H1 (cell line): ENCODE measurements around the gene FBXO44. TPM values are rescaled to one million over a fixed set of nuclear protein-coding genes. Genes with fewer than 3 reads are reported as not detected.

Source experiments
- CTCF ChIA-PET: fragments of 300-600 bp; sonication (Branson Sonifier 250); formaldehyde crosslinking; loops from one replicate; lab custom pipeline; 2021; ENCODE audit not compliant: partially characterized antibody; lab: Charles Lee
- POLR2A ChIA-PET: fragments of 300-600 bp; sonication (Branson Sonifier 250); formaldehyde crosslinking; loops from one replicate; lab custom pipeline; 2021; ENCODE audit warnings: inconsistent platforms; ENCODE audit not compliant: partially characterized antibody; lab: Charles Lee
- DNase-seq, 2 experiments: peaks; one replicate each; pipeline versions ENCODE4 v3.0.0 to v3.0.0-alpha.2; 2010 to 2022; ENCODE audit warnings: low spot score in 2 of 2, low read depth in 1 of 2, mixed read lengths in 1 of 2
- FAIRE-seq: peaks from 2 replicates; lab custom pipeline; 2011; peaks lifted over from hg19 to GRCh38; lab: Jason Lieb, UNC
- H2AFZ ChIP-seq: 2 replicates; pipeline ENCODE4 v1.8.1; 2012; ENCODE audit warnings: low read length, inconsistent platforms
- H2AK5ac ChIP-seq: 2 replicates; pipeline ENCODE4 v1.6.1; 2013; ENCODE audit warnings: low read depth, low read length
- H2BK120ac ChIP-seq: replicated peaks from 2 replicates; pipeline ENCODE3; 2013; ENCODE audit warnings: low read depth, low read length, inconsistent platforms
- H2BK12ac ChIP-seq: 2 replicates; pipeline ENCODE4 v1.6.1; 2013; ENCODE audit warnings: low read depth, low read length
- H2BK15ac ChIP-seq: 2 replicates; pipeline ENCODE4 v1.6.1; 2013; ENCODE audit warnings: low read length
- H2BK20ac ChIP-seq: 2 replicates; pipeline ENCODE4 v1.6.1; 2013; ENCODE audit warnings: low read length
- H2BK5ac ChIP-seq: 2 replicates; pipeline ENCODE4 v1.6.1; 2013; ENCODE audit warnings: low read depth, low read length
- H3K14ac ChIP-seq: 2 replicates; pipeline ENCODE4 v1.6.1; 2013; ENCODE audit warnings: inconsistent platforms; ENCODE audit not compliant: insufficient read length
- H3K18ac ChIP-seq: 2 replicates; pipeline ENCODE4 v1.6.1; 2013; ENCODE audit warnings: low read length; ENCODE audit errors: extremely low read depth
- H3K23ac ChIP-seq: 2 replicates; pipeline ENCODE4 v1.6.1; 2013; ENCODE audit warnings: inconsistent platforms; ENCODE audit not compliant: insufficient read length
- H3K23me2 ChIP-seq: 2 replicates; pipeline ENCODE4 v1.6.1; 2013; ENCODE audit warnings: low read depth, low read length
- H3K27ac ChIP-seq: 2 replicates; pipeline ENCODE4 v1.6.1; 2011; ENCODE audit warnings: low read depth, low read length, inconsistent platforms
- H3K27me3 ChIP-seq, 4 experiments: replicated peaks in 1 of 4; 1 replicate in 1 of 4; 2 replicates in 3 of 4; pipeline versions ENCODE4 v1.6.1 to v1.8.1; 2011 to 2013; ENCODE audit warnings: low read length in 3 of 4, mild to moderate bottlenecking in 3 of 4, inconsistent platforms in 2 of 4, mixed read lengths in 2 of 4, moderate library complexity in 1 of 4; ENCODE audit not compliant: control insufficient read depth in 3 of 4, insufficient read depth in 3 of 4; ENCODE audit errors: extremely low read depth in 1 of 4
- H3K36me3 ChIP-seq, 4 experiments: 2 replicates each; pipeline versions ENCODE4 v1.6.1 to v1.8.1; 2011 to 2013; ENCODE audit warnings: mild to moderate bottlenecking in 4 of 4, low read length in 3 of 4, moderate library complexity in 2 of 4, control low read depth in 1 of 4, inconsistent platforms in 1 of 4; ENCODE audit not compliant: insufficient read depth in 4 of 4, control insufficient read depth in 2 of 4
- H3K4ac ChIP-seq: replicated peaks from 2 replicates; pipeline ENCODE3; 2013; ENCODE audit warnings: low read length, low read depth, mixed read lengths, inconsistent platforms; ENCODE audit not compliant: insufficient read length
- H3K4me1 ChIP-seq, 4 experiments: replicated peaks in 1 of 4; 1 replicate in 1 of 4; 2 replicates in 3 of 4; pipeline versions ENCODE4 v1.6.1 to v1.8.1; 2011 to 2013; ENCODE audit warnings: low read length in 3 of 4, inconsistent platforms in 2 of 4, mixed read lengths in 1 of 4; ENCODE audit not compliant: insufficient read depth in 4 of 4, control insufficient read depth in 3 of 4
- H3K4me2 ChIP-seq, 2 experiments: 2 replicates each; pipeline versions ENCODE4 v1.6.1 to v1.8.1; 2011 to 2013; ENCODE audit warnings: low read depth in 2 of 2, low read length in 2 of 2, control low read depth in 1 of 2, inconsistent platforms in 1 of 2, mild to moderate bottlenecking in 1 of 2; ENCODE audit not compliant: insufficient read depth in 1 of 2
- H3K4me3 ChIP-seq, 4 experiments: fragments of 200-600, 300-600 bp in 1 of 4; sonication (generic), shearing (Covaris generic), sonication (Bioruptor Twin) in 1 of 4; 2 replicates each; pipeline versions ENCODE4 v1.5.1 to v1.8.1; 2011 to 2016; ENCODE audit warnings: low read length in 4 of 4, low read depth in 3 of 4, control low read depth in 2 of 4, inconsistent platforms in 2 of 4, mild to moderate bottlenecking in 2 of 4, mixed read lengths in 1 of 4, moderate library complexity in 1 of 4; ENCODE audit not compliant: insufficient read depth in 2 of 4; ENCODE audit errors: extremely low read depth in 1 of 4
- H3K56ac ChIP-seq: replicated peaks from 2 replicates; pipeline ENCODE3; 2013; ENCODE audit warnings: low read depth, mild to moderate bottlenecking, mixed read lengths, low read length, inconsistent platforms; ENCODE audit not compliant: insufficient read length
- H3K79me1 ChIP-seq: 2 replicates; pipeline ENCODE4 v1.6.1; 2013; ENCODE audit warnings: low read depth, low read length, control low read depth
- H3K79me2 ChIP-seq, 2 experiments: 2 replicates each; pipeline versions ENCODE4 v1.6.1 to v1.8.1; 2012 to 2013; ENCODE audit warnings: low read length in 2 of 2, mild to moderate bottlenecking in 2 of 2, inconsistent platforms in 1 of 2; ENCODE audit not compliant: insufficient read depth in 2 of 2, control insufficient read depth in 1 of 2
- H3K9ac ChIP-seq, 4 experiments: replicated peaks in 1 of 4; 1 replicate in 1 of 4; 2 replicates in 3 of 4; pipeline versions ENCODE4 v1.6.1 to v1.8.1; 2011 to 2013; ENCODE audit warnings: low read depth in 3 of 4, low read length in 3 of 4, control low read depth in 2 of 4, mild to moderate bottlenecking in 2 of 4, moderate library complexity in 2 of 4, inconsistent platforms in 1 of 4; ENCODE audit errors: extremely low read depth in 1 of 4
- H3K9me3 ChIP-seq, 2 experiments: 2 replicates each; pipeline versions ENCODE4 v1.6.1 to v1.8.1; 2012 to 2013; ENCODE audit warnings: mild to moderate bottlenecking in 2 of 2, moderate library complexity in 2 of 2, control low read depth in 1 of 2, inconsistent platforms in 1 of 2, low read depth in 1 of 2, low read length in 1 of 2, mixed read lengths in 1 of 2; ENCODE audit not compliant: insufficient read depth in 2 of 2
- H4K20me1 ChIP-seq, 2 experiments: replicated peaks in 1 of 2; 2 replicates each; pipeline versions ENCODE3 to v1.8.1; 2011 to 2013; ENCODE audit warnings: inconsistent platforms in 2 of 2, low read length in 2 of 2, mild to moderate bottlenecking in 1 of 2; ENCODE audit not compliant: insufficient read depth in 2 of 2, control insufficient read depth in 1 of 2
- H4K5ac ChIP-seq: 2 replicates; pipeline ENCODE4 v1.6.1; 2013; ENCODE audit warnings: low read length, low read depth, mixed read lengths, inconsistent platforms; ENCODE audit not compliant: insufficient read length
- H4K8ac ChIP-seq: 2 replicates; pipeline ENCODE4 v1.8.0; 2013; ENCODE audit warnings: mild to moderate bottlenecking, moderate library complexity, low read length, inconsistent platforms; ENCODE audit not compliant: insufficient read depth; ENCODE audit errors: extremely low read depth
- H4K91ac ChIP-seq: replicated peaks from 2 replicates; pipeline ENCODE3; 2013; ENCODE audit warnings: low read length, mixed read lengths, inconsistent platforms; ENCODE audit not compliant: insufficient read length
- E2F6 ChIP-seq: IDR thresholded peaks from 2 replicates; pipeline ENCODE4 v1.6.1; 2012; ENCODE audit warnings: inconsistent platforms
- EP300 ChIP-seq, 2 experiments: IDR thresholded peaks; 1 replicate in 1 of 2; 2 replicates in 1 of 2; pipeline ENCODE4 v1.6.1; 2011 to 2012; ENCODE audit warnings: low read depth in 2 of 2, low read length in 2 of 2, mild to moderate bottlenecking in 2 of 2, borderline replicate concordance in 1 of 2, inconsistent platforms in 1 of 2, moderate library complexity in 1 of 2
- TAF1 ChIP-seq: IDR thresholded peaks from 2 replicates; pipeline ENCODE4 v1.6.1; 2011; ENCODE audit warnings: mild to moderate bottlenecking, low read depth, low read length
- WGBS, 2 experiments: shearing (Covaris generic) in 1 of 2; methylation state at CpG; one replicate each; pipeline versions ENCODE4 v1.1.6 to v1.1.7; 2013 to 2015; ENCODE audit warnings: low lambda C conversion rate in 2 of 2, mixed read lengths in 2 of 2, inconsistent platforms in 1 of 2, low coverage in 1 of 2, missing lambda C conversion rate in 1 of 2; ENCODE audit not compliant: insufficient replicate concordance in 2 of 2, insufficient coverage in 1 of 2, insufficient read length in 1 of 2; ENCODE audit errors: extremely low coverage in 1 of 2, missing lambda C conversion rate in 1 of 2; 5-methylcytosine and 5-hydroxymethylcytosine counted together
- polyA plus RNA-seq, 7 experiments: library from polyadenylated mRNA; depleted of rRNA in 3 of 7; stranded (reverse) in 5 of 7; unstranded in 2 of 7; fragments of >200 nt in 5 of 7; fragments of 200-250 nt in 2 of 7; gene quantifications; 1 replicate in 5 of 7; 2 replicates in 1 of 7; 4 replicates in 1 of 7; pipeline versions ENCODE4 v1.2.1 to v1.2.3, GENCODE V29; 2011 to 2013; ENCODE audit warnings: missing spikeins in 2 of 7, mixed read lengths in 2 of 7
- total RNA-seq: library from RNA; stranded (reverse); fragmentation: NEBNext Ultra II Directional; extraction: Animal tissue kit (Norgen Biotek cat#: 25700); gene quantifications from 2 replicates; pipeline ENCODE4 v1.2.1, GENCODE V29; 2021

The FBXO44 gene
- total and polyA plus RNA-seq, 2 of the 8 experiments (the other 6 are each of a cell fraction or from before 2014, with no cell fraction given): 27.0 to 27.2 TPM

GRCh38 chr1:11653861-11654136 is 878 bp upstream of the FBXO44 start:
- DNase-seq (no peak), FAIRE-seq (no peak)
- Histone ChIP-seq H2AFZ (no peak overlapping the region), H3K79me2 (peaks cover 0 to 7% of the 10 kb centered on the region in 2 experiments; a peak in 1 of 4 replicates), H3K9ac (peak overlapping the region; percentile 26 to 56 (median 35); a peak in 4 of 7 replicates), H3K36me3 (peaks cover 0 to 11% (median 5%) of the 10 kb centered on the region in 4 experiments; a peak in 4 of 8 replicates), H2BK20ac (no peak overlapping the region), H4K20me1 (peaks cover 5 to 15% of the 10 kb centered on the region in 2 experiments), H2BK15ac (no peak overlapping the region), H3K23ac (no peak overlapping the region), H4K91ac (peak overlapping the region; percentile 86), H4K5ac (peak overlapping the region; percentile 76), H3K79me1 (peaks cover 3% of the 10 kb centered on the region), H4K8ac (peak overlapping the region; percentile 82), H3K4ac (peak overlapping the region; percentile 32), H2BK120ac (no peak overlapping the region), H3K27ac (no peak overlapping the region), H2BK5ac (no peak overlapping the region), H3K4me2 (peak overlapping the region; percentile 76 to 95), H3K27me3 (peaks cover 0 to 4% (median 2%) of the 10 kb centered on the region in 4 experiments; a peak in 2 of 7 replicates), H3K4me3 (peak overlapping the region; percentile 56 to 78 (median 72)), H2AK5ac (0 out of 2 replicates have a peak overlapping the region, but pooled peaks have one; percentile 77), H3K14ac (no peak overlapping the region), H3K4me1 (peaks cover 6 to 36% (median 30%) of the 10 kb centered on the region in 4 experiments), H3K23me2 (peaks cover 10% of the 10 kb centered on the region; the same call in 1 of the 2 replicates), H2BK12ac (peak overlapping the region; percentile 80; the same call in 1 of the 2 replicates), H3K9me3 (no peaks in the 10 kb centered on the region), H3K56ac (peak overlapping the region; percentile 67), H3K18ac (peak overlapping the region; percentile 55)
- CTCF ChIA-PET: interaction anchor here (1.0 to 4.4 kb wide), 12 partner anchors 9 to 122 kb away, joined by 3 to 25 read pairs (median 4); partner anchors contain the start of gene FBXO6
- POLR2A ChIA-PET: interaction anchor here (1.1 to 6.2 kb wide), 9 partner anchors 10 to 99 kb away, joined by 3 to 61 read pairs (median 6); partner anchors contain the start of genes FBXO6 and MAD2L2
- WGBS, 2 experiments: 7% methylated on average over 3 of the region's 7 CpGs; no CpG with 5 or more reads in 1 of the 2 experiments
- 0 out of 2 replicates have a peak, but pooled peaks have one; percentile 3 for TF ChIP-seq TAF1
- no peak for TF ChIP-seq EP300 (IDR thresholded peaks at IDR 0.05; ENCODE audit: borderline replicate concordance in 1 of 2, low read depth in 2 of 2, low read length in 2 of 2)
- TF ChIP-seq E2F6: 0 out of 2 replicates have a peak, but pooled peaks have one; percentile 39
